C4-2B (cell line): ENCODE data around the gene CLDND1.

ENCODE experiments used
- H3K27ac ChIP-seq: fragments of 450-650 bp; 2 replicates; pipeline ENCODE4 v1.5.1; 2017
- ZFX ChIP-seq: fragments of 450-650 bp; IDR thresholded peaks from 2 replicates; pipeline ENCODE4 v1.6.1; 2017
- TF ChIP-seq, protein P1 (sequence below): fragments of 450-650 bp; conservative IDR thresholded peaks from 2 replicates; pipeline ENCODE4 v1.5.1; 2017; ENCODE audit warnings: mild to moderate bottlenecking

Gene CLDND1

DNA sequence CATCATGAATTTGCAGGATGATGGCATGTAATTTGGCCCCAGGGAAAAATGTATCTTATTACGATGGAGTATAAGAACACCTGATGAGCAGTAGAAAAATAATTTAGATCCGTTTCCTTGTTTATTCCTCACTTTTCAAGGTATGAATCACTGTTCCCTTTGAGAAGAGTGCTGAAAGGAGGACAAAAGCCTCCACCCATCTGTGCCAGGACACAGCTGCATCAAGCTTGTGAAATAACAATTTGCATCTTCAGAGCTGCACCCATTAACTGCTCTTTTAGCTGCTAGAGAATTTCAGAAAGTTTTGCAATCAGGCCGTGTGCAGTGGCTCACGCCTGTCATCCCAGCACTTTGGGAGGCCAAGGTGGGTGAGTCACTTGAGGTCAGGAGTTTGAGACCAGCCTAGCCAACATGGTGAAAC is 9.6 kb downstream of the CLDND1 start:
- no peak overlapping the region for H3K27ac ChIP-seq
- TF ChIP-seq ZFX, result no peak
- TF ChIP-seq, protein P1, sequence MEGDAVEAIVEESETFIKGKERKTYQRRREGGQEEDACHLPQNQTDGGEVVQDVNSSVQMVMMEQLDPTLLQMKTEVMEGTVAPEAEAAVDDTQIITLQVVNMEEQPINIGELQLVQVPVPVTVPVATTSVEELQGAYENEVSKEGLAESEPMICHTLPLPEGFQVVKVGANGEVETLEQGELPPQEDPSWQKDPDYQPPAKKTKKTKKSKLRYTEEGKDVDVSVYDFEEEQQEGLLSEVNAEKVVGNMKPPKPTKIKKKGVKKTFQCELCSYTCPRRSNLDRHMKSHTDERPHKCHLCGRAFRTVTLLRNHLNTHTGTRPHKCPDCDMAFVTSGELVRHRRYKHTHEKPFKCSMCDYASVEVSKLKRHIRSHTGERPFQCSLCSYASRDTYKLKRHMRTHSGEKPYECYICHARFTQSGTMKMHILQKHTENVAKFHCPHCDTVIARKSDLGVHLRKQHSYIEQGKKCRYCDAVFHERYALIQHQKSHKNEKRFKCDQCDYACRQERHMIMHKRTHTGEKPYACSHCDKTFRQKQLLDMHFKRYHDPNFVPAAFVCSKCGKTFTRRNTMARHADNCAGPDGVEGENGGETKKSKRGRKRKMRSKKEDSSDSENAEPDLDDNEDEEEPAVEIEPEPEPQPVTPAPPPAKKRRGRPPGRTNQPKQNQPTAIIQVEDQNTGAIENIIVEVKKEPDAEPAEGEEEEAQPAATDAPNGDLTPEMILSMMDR, result no peak

DNA sequence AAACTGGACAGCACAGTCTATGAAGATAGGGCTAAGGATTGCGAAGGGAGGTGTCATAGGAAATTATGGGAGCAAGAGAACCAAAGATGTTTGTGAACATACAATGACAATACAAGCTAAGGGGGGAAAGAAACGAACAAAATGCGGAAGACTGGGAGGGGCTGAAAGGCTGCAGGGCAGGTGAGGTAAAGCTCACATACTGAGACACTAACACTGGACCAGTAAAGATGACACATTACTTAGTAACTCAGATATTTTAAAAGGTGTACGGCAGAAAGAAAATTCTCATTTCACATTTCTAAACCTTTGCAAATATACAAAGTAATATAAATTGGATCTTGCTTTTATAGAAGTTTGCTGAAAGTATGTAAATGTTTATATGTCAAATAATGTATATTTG is 10.1 kb downstream of the CLDND1 start:
- no peak overlapping the region for H3K27ac ChIP-seq

DNA sequence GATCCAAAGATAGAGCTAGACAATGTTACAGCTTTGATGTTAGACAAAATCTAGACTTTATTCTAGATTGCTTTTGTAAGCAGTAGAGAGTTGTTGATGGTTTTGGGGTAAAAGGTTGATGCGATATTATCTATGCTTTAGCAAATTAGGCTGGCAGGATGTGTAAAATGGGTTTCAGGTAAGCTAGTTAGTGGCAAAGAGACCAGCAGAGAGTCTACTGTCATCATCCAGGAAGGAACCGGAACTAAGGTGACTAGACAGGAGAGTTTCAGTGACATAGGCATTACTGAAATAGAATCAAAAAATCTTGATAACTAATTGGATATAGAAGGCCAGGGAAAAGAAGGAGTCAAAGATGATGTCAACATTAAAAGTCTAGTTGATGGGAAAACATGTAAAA is 14.1 kb downstream of the CLDND1 start:
- no peak overlapping the region for H3K27ac ChIP-seq
- TF ChIP-seq, protein P1, result no peak
- TF ChIP-seq ZFX, result no peak

More for the DNA sequence above, 10.1 kb downstream of the CLDND1 start:
- no peak for TF ChIP-seq ZFX
- TF ChIP-seq, protein P1, result no peak

DNA sequence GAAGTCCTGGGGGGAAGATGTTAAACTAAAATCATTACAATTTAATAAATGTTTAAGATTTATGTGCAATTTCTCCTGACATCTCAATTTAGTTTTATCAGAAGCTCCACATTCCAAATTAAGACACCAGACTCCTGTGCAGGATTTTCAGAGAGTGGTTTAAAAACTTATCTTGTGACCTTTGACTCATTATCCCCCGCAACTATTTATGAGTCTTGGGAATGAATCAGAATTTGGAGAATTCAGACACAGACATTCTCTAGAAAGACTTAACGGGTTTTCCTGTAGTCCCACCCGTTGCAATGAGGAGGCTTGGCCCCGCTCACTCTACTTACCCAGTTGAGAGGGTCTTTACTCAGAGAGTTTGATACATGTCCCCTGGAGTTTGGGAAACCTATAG is 18.2 kb downstream of the CLDND1 start:
- no peak overlapping the region for H3K27ac ChIP-seq
- no peak for TF ChIP-seq ZFX

DNA sequence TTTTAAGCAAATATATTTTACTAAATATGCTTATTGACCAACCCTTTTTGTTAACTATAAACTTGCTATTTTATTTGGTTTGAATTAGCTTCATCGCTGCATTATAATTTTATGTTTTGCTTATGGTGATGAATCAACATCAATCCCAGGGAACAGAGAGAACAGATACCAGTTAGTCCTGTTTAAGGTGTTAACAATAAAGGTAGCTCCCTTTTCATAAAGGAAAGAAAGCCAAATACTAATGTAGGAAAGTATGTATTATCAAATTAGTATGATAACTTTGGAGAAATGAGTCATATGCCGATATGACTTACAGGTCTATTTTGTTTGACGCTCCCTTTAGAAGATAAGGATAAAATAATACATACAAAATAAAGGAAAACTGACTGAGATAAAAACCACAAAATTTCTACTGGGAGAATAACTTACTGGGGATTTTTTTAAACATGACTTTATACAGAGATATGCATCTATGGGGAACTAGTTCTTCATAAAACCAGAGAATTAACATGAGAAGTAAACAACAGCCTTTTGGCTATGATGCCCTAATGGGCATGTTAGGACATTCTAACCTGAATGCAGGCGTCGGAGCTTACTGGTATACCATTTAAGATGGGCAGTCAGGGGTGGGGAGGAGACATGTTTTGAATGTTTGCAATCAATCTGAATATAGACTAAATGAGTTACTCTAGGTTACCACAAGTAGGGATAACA is 20.7 kb downstream of the CLDND1 start:
- no peak overlapping the region for H3K27ac ChIP-seq
- no peak for TF ChIP-seq ZFX
- TF ChIP-seq, protein P1, result no peak

DNA sequence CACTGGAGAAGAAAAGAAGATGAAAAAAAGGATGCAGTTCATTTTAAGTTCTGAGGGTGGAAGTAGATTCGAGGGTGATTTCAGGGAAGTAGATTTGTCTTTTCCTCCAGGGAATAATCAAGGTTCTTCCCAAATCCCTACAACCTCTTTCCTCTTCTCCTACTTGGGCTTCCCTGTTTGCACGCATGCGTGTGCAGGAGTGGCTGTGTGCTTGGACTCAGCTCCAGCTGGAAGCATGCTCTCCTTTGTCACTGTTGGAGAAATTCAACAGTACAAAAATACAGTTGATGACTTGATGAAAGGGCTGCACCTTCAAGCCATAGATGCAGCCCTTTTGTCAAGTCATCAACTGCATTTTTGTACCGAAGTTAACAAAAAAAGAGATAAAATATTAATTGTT is 21.4 kb downstream of the CLDND1 start:
- no peak overlapping the region for H3K27ac ChIP-seq
- TF ChIP-seq ZFX, result no peak
- TF ChIP-seq, protein P1, result no peak

DNA sequence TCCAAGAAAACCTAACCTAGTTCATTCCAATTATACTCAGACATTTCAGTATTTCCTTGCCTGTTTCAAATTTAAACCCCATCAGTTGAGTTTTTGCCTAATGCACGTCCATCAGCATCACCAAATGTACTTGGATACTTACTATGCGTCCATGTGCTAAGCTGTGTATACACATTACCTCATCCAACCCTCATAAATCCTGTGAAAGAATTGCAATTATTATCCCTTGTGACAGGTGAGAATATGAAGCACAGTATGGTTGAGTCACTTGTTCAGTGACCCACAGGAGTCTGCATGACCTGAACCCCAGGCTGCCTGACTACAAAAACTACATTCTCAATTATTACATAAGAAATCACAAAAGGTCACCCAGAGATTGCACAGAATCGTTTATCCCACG is 22.7 kb downstream of the CLDND1 start:
- TF ChIP-seq, protein P1, result no peak
- TF ChIP-seq ZFX, result no peak

DNA sequence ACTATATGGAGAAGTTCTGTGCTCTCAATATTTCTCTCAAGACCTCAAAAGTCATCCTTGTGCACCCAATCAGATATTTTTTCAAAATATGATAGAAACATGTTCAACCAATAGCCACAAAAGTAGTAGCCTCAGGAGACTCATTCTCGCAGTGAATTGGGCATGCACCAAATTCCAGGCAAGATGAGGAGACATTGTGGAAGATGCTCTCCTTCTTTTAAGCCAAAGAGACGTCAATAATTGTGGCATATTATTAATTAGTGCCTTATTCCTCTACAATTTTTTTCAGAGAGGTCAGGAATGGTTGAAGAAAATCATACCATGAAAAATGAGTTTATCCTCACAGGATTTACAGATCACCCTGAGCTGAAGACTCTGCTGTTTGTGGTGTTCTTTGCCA is 25.3 kb downstream of the CLDND1 start, which contains the start of gene OR5K2:
OR5K2 (plus strand) TSS at position 301 of the 400 bp plus-strand sequence; CDS start at position 301, 0 bp downstream.
- TF ChIP-seq, protein P1, result no peak
- TF ChIP-seq ZFX, result no peak
- H3K27ac ChIP-seq, result no peak within 1 kb of the TSS

More for the DNA sequence above, 22.7 kb downstream of the CLDND1 start:
- no peak overlapping the region for H3K27ac ChIP-seq
